PFSK-1 (cell line): Measurements from ENCODE around the gene TUBA4B.

Experiments used
- FOXP2 ChIP-seq: optimal IDR thresholded peaks from 2 replicates; pipeline ENCODE3; 2011; ENCODE audit warnings: borderline replicate concordance, control low read depth, inconsistent platforms; ENCODE audit not compliant: insufficient read depth; ENCODE audit errors: extremely low read length, extremely low read depth
- POLR2AphosphoS5 ChIP-seq: IDR thresholded peaks from 2 replicates; pipeline ENCODE4 v1.6.1; 2012; ENCODE audit warnings: low read depth, mild to moderate bottlenecking, control low read depth, low read length, moderate library complexity
- REST ChIP-seq, 2 experiments: IDR thresholded peaks; 2 replicates each; pipeline versions ENCODE4 v1.6.1 to v1.8.0; 2011 to 2012; ENCODE audit warnings: low read depth in 2 of 2, low read length in 2 of 2, control low read depth in 1 of 2, inconsistent platforms in 1 of 2, mild to moderate bottlenecking in 1 of 2, moderate library complexity in 1 of 2; ENCODE audit not compliant: insufficient read depth in 1 of 2
- SIN3A ChIP-seq: IDR thresholded peaks from 2 replicates; pipeline ENCODE4 v1.6.1; 2012; ENCODE audit warnings: mild to moderate bottlenecking, low read length, moderate library complexity, borderline replicate concordance; ENCODE audit not compliant: insufficient read depth
- TAF1 ChIP-seq: IDR thresholded peaks from 2 replicates; pipeline ENCODE4 v1.6.1; 2012; ENCODE audit warnings: low read length, control low read depth, borderline replicate concordance; ENCODE audit not compliant: insufficient read depth

Gene TUBA4B

GRCh38 chr2:219206328-219207133 is 46.5 kb upstream of the TUBA4B start, which contains the start of gene ZFAND2B:
ZFAND2B (plus strand) TSS chr2:219206782; CDS start chr2:219206988, 206 bp downstream.
- TF ChIP-seq SIN3A (no peak), POLR2AphosphoS5 (peak; percentile 97), FOXP2 (peak; percentile 73), TAF1 (peak; percentile 82; the same call in 1 of the 2 replicates), REST (IDR thresholded peaks at IDR 0.05; ENCODE audit: insufficient read depth in 1 of 2, low read depth in 2 of 2, low read length in 2 of 2) (peak in 1 of 2 experiments; percentile 44; a peak in 1 of 4 replicates)

- no peak for TF ChIP-seq SIN3A
- 0 out of 2 replicates have a peak, but pooled peaks have one; percentile 6 for TF ChIP-seq POLR2AphosphoS5
Observed at GRCh38 chr2:219207134-219207883, 45.7 kb upstream of the TUBA4B start.

- no peak for TF ChIP-seq FOXP2
- TF ChIP-seq REST (IDR thresholded peaks at IDR 0.05; ENCODE audit: insufficient read depth in 1 of 2, low read depth in 2 of 2, low read length in 2 of 2) = no peak
- TF ChIP-seq TAF1 = no peak
- TF ChIP-seq POLR2AphosphoS5 = no peak
- TF ChIP-seq SIN3A = no peak
Observed at GRCh38 chr2:219207884-219208740, 44.9 kb upstream of the TUBA4B start.

GRCh38 chr2:219209236-219210195 is 43.5 kb upstream of the TUBA4B start:
- TF ChIP-seq SIN3A (no peak), TAF1 (no peak), POLR2AphosphoS5 (no peak), FOXP2 (no peak), REST (IDR thresholded peaks at IDR 0.05; ENCODE audit: insufficient read depth in 1 of 2, low read depth in 2 of 2, low read length in 2 of 2) (no peak)
